H1 (cell line): ENCODE results near the gene SKP1. TPM values are rescaled to one million over a fixed set of nuclear protein-coding genes. Genes with fewer than 3 reads are reported as not detected.

Experiments used
- BACH1 ChIP-seq: IDR thresholded peaks from 2 replicates; pipeline ENCODE4 v1.6.1; 2012; ENCODE audit warnings: low read length, improper control_type of control experiment
- BCL11A ChIP-seq, 2 experiments: IDR thresholded peaks; one replicate each; pipeline ENCODE4 v1.6.1; 2011; ENCODE audit warnings: low read depth in 2 of 2, low read length in 2 of 2, mild to moderate bottlenecking in 2 of 2
- CHD2 ChIP-seq: IDR thresholded peaks from 2 replicates; pipeline ENCODE4 v1.6.1; 2012; ENCODE audit warnings: low read length, improper control_type of control experiment
- CTCF ChIP-seq, 3 experiments: IDR thresholded peaks; 1 replicate in 2 of 3; 2 replicates in 1 of 3; pipeline versions ENCODE4 v1.5.1 to v1.6.1; 2011; ENCODE audit warnings: low read length in 3 of 3, mild to moderate bottlenecking in 3 of 3, inconsistent platforms in 2 of 3, low read depth in 1 of 3, moderate library complexity in 1 of 3; ENCODE audit not compliant: insufficient read depth in 1 of 3; ENCODE audit errors: control extremely low read depth in 1 of 3
- EGR1 ChIP-seq: IDR thresholded peaks from 2 replicates; pipeline ENCODE4 v1.6.1; 2011; ENCODE audit warnings: low read depth, low read length, borderline replicate concordance
- EZH2 ChIP-seq: fragments of 200-600 bp; sonication (generic); IDR thresholded peaks from 2 replicates; pipeline ENCODE4 v1.7.1; 2012; ENCODE audit warnings: low read depth, mild to moderate bottlenecking, moderate library complexity, low read length, inconsistent platforms; ENCODE audit not compliant: severe bottlenecking
- GTF2F1 ChIP-seq: IDR thresholded peaks from 2 replicates; pipeline ENCODE4 v1.6.1; 2012; ENCODE audit warnings: low read depth, low read length, improper control_type of control experiment, borderline replicate concordance
- JUN ChIP-seq: IDR thresholded peaks from 2 replicates; pipeline ENCODE4 v1.6.1; 2011; ENCODE audit warnings: low read depth, mild to moderate bottlenecking, improper control_type of control experiment, low read length
- KDM4A ChIP-seq: IDR thresholded peaks from one replicate; pipeline ENCODE4 v1.7.1; 2012; ENCODE audit warnings: low read depth, mild to moderate bottlenecking, moderate library complexity, low read length, inconsistent platforms; ENCODE audit not compliant: severe bottlenecking
- KDM5A ChIP-seq: fragments of 200-600 bp; IDR thresholded peaks from 2 replicates; pipeline ENCODE4 v1.7.1; 2012; ENCODE audit warnings: mild to moderate bottlenecking, low read length, inconsistent platforms, mixed read lengths
- MAX ChIP-seq: IDR thresholded peaks from 2 replicates; pipeline ENCODE4 v1.6.1; 2012; ENCODE audit warnings: inconsistent platforms
- NRF1 ChIP-seq: IDR thresholded peaks from 2 replicates; pipeline ENCODE4 v1.6.1; 2011; ENCODE audit warnings: mild to moderate bottlenecking, low read depth, low read length, improper control_type of control experiment
- RAD21 ChIP-seq, 2 experiments: IDR thresholded peaks in 1 of 2; conservative IDR thresholded peaks in 1 of 2; 2 replicates each; pipeline ENCODE4 v1.6.1; 2011; ENCODE audit warnings: low read depth in 2 of 2, low read length in 2 of 2, improper control_type of control experiment in 1 of 2, inconsistent platforms in 1 of 2, mild to moderate bottlenecking in 1 of 2, moderate library complexity in 1 of 2
- SAP30 ChIP-seq: fragments of 300-600 bp; sonication (generic); IDR thresholded peaks from 2 replicates; pipeline ENCODE4 v1.7.1; 2012; ENCODE audit warnings: low read length, moderate library complexity, mild to moderate bottlenecking, inconsistent platforms; ENCODE audit not compliant: insufficient read depth, insufficient replicate concordance
- SIN3A ChIP-seq, 2 experiments: IDR thresholded peaks in 1 of 2; conservative IDR thresholded peaks in 1 of 2; 2 replicates each; pipeline ENCODE4 v1.6.1; 2011 to 2012; ENCODE audit warnings: low read length in 2 of 2, improper control_type of control experiment in 1 of 2, low read depth in 1 of 2, mild to moderate bottlenecking in 1 of 2
- SIX5 ChIP-seq: IDR thresholded peaks from 2 replicates; pipeline ENCODE4 v1.6.1; 2011; ENCODE audit warnings: mild to moderate bottlenecking, low read depth, low read length
- TCF12 ChIP-seq: IDR thresholded peaks from 2 replicates; pipeline ENCODE4 v1.6.1; 2011; ENCODE audit warnings: low read depth, mild to moderate bottlenecking, low read length
- TEAD4 ChIP-seq: IDR thresholded peaks from 2 replicates; pipeline ENCODE4 v1.6.1; 2012; ENCODE audit warnings: low read depth, low read length, inconsistent platforms, mixed read lengths
- YY1 ChIP-seq: IDR thresholded peaks from 2 replicates; pipeline ENCODE4 v1.6.1; 2011; ENCODE audit warnings: low read depth, mild to moderate bottlenecking, low read length
- polyA plus RNA-seq, 7 experiments: library from polyadenylated mRNA; depleted of rRNA in 3 of 7; stranded (reverse) in 5 of 7; unstranded in 2 of 7; fragments of >200 nt in 5 of 7; fragments of 200-250 nt in 2 of 7; gene quantifications; 1 replicate in 5 of 7; 2 replicates in 1 of 7; 4 replicates in 1 of 7; pipeline versions ENCODE4 v1.2.1 to v1.2.3, GENCODE V29; 2011 to 2013; ENCODE audit warnings: missing spikeins in 2 of 7, mixed read lengths in 2 of 7
- total RNA-seq: library from RNA; stranded (reverse); fragmentation: NEBNext Ultra II Directional; extraction: Animal tissue kit (Norgen Biotek cat#: 25700); gene quantifications from 2 replicates; pipeline ENCODE4 v1.2.1, GENCODE V29; 2021

Gene SKP1
- total and polyA plus RNA-seq, 2 of the 8 experiments (the other 6 are each of a cell fraction or from before 2014, with no cell fraction given), result 163 to 332 TPM

GRCh38 chr5:134140530-134141201 is 36.1 kb downstream of the SKP1 start (continued):
- TF ChIP-seq TCF12, result 0 out of 2 replicates have a peak, but pooled peaks have one; percentile 36
- no peak for TF ChIP-seq BACH1
- TF ChIP-seq JUN, result no peak
- TF ChIP-seq RAD21 (IDR thresholded peaks at IDR 0.05 in 1 of 2, conservative IDR thresholded peaks at IDR 0.05 in 1 of 2; ENCODE audit: low read depth in 2 of 2, low read length in 2 of 2), result peak; percentile 71 to 75
- TF ChIP-seq GTF2F1, result no peak
- no peak for TF ChIP-seq NRF1
- no peak for TF ChIP-seq KDM5A
- TF ChIP-seq BCL11A (IDR thresholded peaks at IDR 0.05; ENCODE audit: low read depth in 2 of 2, low read length in 2 of 2), result no peak
- TF ChIP-seq CTCF (IDR thresholded peaks at IDR 0.05; ENCODE audit: control extremely low read depth in 1 of 3, insufficient read depth in 1 of 3, low read depth in 1 of 3, low read length in 3 of 3), result peak in 2 of 3 experiments; percentile 85 to 90; a peak in 3 of 4 replicates
- no peak for TF ChIP-seq EGR1
- peak; percentile 32; the same call in 1 of the 2 replicates for TF ChIP-seq MAX
- no peak for TF ChIP-seq KDM4A
- 0 out of 2 replicates have a peak, but pooled peaks have one; percentile 7 for TF ChIP-seq YY1
- TF ChIP-seq CHD2, result no peak
- 0 out of 4 replicates have a peak, but pooled peaks of 1 of the 2 experiments have one; percentile 34 for TF ChIP-seq SIN3A (conservative IDR thresholded peaks at IDR 0.05 in 1 of 2, IDR thresholded peaks at IDR 0.05 in 1 of 2; ENCODE audit: low read depth in 1 of 2, low read length in 2 of 2)
- no peak for TF ChIP-seq SIX5
- peak; percentile 92 for TF ChIP-seq TEAD4
- no peak for TF ChIP-seq SAP30
- no peak for TF ChIP-seq EZH2
- TF ChIP-seq, all 59 proteins: peak for 8
